Ovary (tissue), 9 donors: ENCODE data around the gene CCL4L2. TPM values are rescaled to one million over a fixed set of nuclear protein-coding genes. Genes with fewer than 3 reads are reported as not detected.
"Not testable (repeated sequence)": the region's sequence is repeated elsewhere in the genome, so short reads cannot be mapped to it uniquely, and the experiment has no call there.

Experiments used
- DNase-seq, 5 donors: peaks; one replicate each; pipeline ENCODE4 v3.0.0-alpha.2; 2019 to 2020
- H3K27ac ChIP-seq, 2 donors: fragments of 200-600 bp; one replicate each; pipeline versions ENCODE4 v1.5.1 to v1.8.0; 2019 to 2022
- H3K27me3 ChIP-seq: fragments of 200-600 bp; one replicate; pipeline ENCODE4 v1.8.0; 2022
- H3K36me3 ChIP-seq: fragments of 200-600 bp; sonication (generic); one replicate; pipeline ENCODE4 v1.5.1; 2019
- H3K4me1 ChIP-seq: one replicate; pipeline ENCODE4 v1.8.1; 2013; ENCODE audit warnings: mild to moderate bottlenecking, moderate library complexity; ENCODE audit not compliant: insufficient read depth
- H3K4me3 ChIP-seq: fragments of 200-600 bp; sonication (generic); one replicate; pipeline ENCODE4 v1.5.1; 2017
- H3K9me3 ChIP-seq, 2 donors: fragments of 200-600 bp in 1 of 2; sonication (generic) in 1 of 2; one replicate each; pipeline versions ENCODE4 v1.5.1 to v1.8.1; 2013 to 2019; ENCODE audit warnings: mild to moderate bottlenecking in 1 of 2, moderate library complexity in 1 of 2
- CTCF ChIP-seq, 3 donors: fragments of 450-650 bp in 2 of 3; fragments of 200-600 bp in 1 of 3; IDR thresholded peaks; one replicate each; pipeline versions ENCODE4 v1.5.1 to v1.8.0; 2016 to 2022; ENCODE audit warnings: antibody characterized with exemption in 3 of 3, mild to moderate bottlenecking in 1 of 3
- EP300 ChIP-seq: sonication (generic); formaldehyde crosslinking; IDR thresholded peaks from one replicate; pipeline ENCODE4 v1.6.1; 2017; ENCODE audit warnings: antibody characterized with exemption
- POLR2A ChIP-seq: fragments of 450-650 bp; IDR thresholded peaks from one replicate; pipeline ENCODE4 v1.6.1; 2017; ENCODE audit warnings: antibody characterized with exemption, mild to moderate bottlenecking, moderate library complexity
- WGBS, 3 donors: extraction: QIAGEN DNeasy Blood & Tissue Kit in 1 of 3; methylation state at CpG; one replicate each; pipeline versions ENCODE4 v1.1.5 to v1.1.7; 2013 to 2017; 5-methylcytosine and 5-hydroxymethylcytosine counted together
- intact Hi-C, 4 donors: fragments of 100-400 bp; cut with DNase I; formaldehyde crosslinking; loops; one replicate each; pipeline versions ENCODE4 v1.11.0 to v1.15.1; 2022 to 2023
- polyA plus RNA-seq, 2 donors: library from polyadenylated mRNA; stranded (reverse); fragments of 200-250 nt in 1 of 2; fragments of 350-450 nt in 1 of 2; fragmentation: Illumina TruSeq in 1 of 2; extraction: RNeasy Lipid Tissue Mini Kit (QIAGEN cat#74804) in 1 of 2; gene quantifications; one replicate each; pipeline ENCODE4 v1.2.3, GENCODE V29; 2013 to 2014
- total RNA-seq, 7 donors: library from RNA; depleted of rRNA in 2 of 7; stranded (reverse); fragments of >200 nt in 2 of 7; fragmentation: NEBNext Ultra II Directional in 3 of 7; extraction: Animal tissue kit (Norgen Biotek cat#: 25700) in 3 of 7; gene quantifications; one replicate each; pipeline versions ENCODE4 v1.1.0 to v1.2.4, GENCODE V29; 2016 to 2023
- donor health status: DM: no; HTN: no; CAD: no; lungs with moderate emphysema.
- donor health status: DM: no; HTN: no; CAD: no.
- donor health status: Bipolar disorder and iron deficiency.
- donor health status: DM: yes; HTN: yes; CAD: no.
- donor health status: DM: no; HTN: no; CAD: no.
- donor health status: DM: yes; HTN: yes; CAD: no.

Gene CCL4L2
- total and polyA plus RNA-seq, 9 donors: 0.42 to 13.1 (median 1.4) TPM; not detected in 1

- Histone ChIP-seq H3K9me3 (no peaks in the 10 kb centered on the region), H3K27me3 (no peaks in the 10 kb centered on the region), H3K4me3 (no peak overlapping the region), H3K27ac (no peak overlapping the region), H3K36me3 (no peaks in the 10 kb centered on the region), H3K4me1 (peaks cover 2% of the 10 kb centered on the region)
- TF ChIP-seq CTCF (IDR thresholded peaks at IDR 0.05) (no peak), EP300 (no peak), POLR2A (no peak)
- DNase-seq: no peak
- WGBS, 3 donors: 77 to 80% (median 79%) methylated on average over 10 of the region's 10 CpGs
- intact Hi-C loops: no loop called here
Measured at GRCh38 chr17:36195434-36196130, 15.3 kb upstream of the CCL4L2 start.

GRCh38 chr17:36196131-36196486 is 14.8 kb upstream of the CCL4L2 start:
- no peaks in the 10 kb centered on the region for H3K9me3 ChIP-seq
- peaks cover 2% of the 10 kb centered on the region for H3K4me1 ChIP-seq
- TF ChIP-seq CTCF (IDR thresholded peaks at IDR 0.05) (no peak), POLR2A (no peak), EP300 (no peak)
- no peak overlapping the region for H3K27ac ChIP-seq
- no peaks in the 10 kb centered on the region for H3K36me3 ChIP-seq
- WGBS, 3 donors: 74 to 81% (median 80%) methylated on average over 3 of the region's 3 CpGs
- intact Hi-C loops: no loop called here
- no peak overlapping the region for H3K4me3 ChIP-seq
- H3K27me3 ChIP-seq: no peaks in the 10 kb centered on the region
- DNase-seq: no peak

- no peak for DNase-seq
- no peaks in the 10 kb centered on the region for H3K27me3 ChIP-seq
- peaks cover 4% of the 10 kb centered on the region for H3K4me1 ChIP-seq
- WGBS, 3 donors: 63 to 76% (median 70%) methylated on average over 4 of the region's 4 CpGs
- H3K9me3 ChIP-seq: no peaks in the 10 kb centered on the region
- H3K36me3 ChIP-seq: no peaks in the 10 kb centered on the region
- intact Hi-C loops: no loop called here
- TF ChIP-seq CTCF (IDR thresholded peaks at IDR 0.05): no peak
- TF ChIP-seq EP300: no peak
- TF ChIP-seq POLR2A: no peak
- H3K4me3 ChIP-seq: no peak overlapping the region
- H3K27ac ChIP-seq: no peak overlapping the region
Measured at GRCh38 chr17:36197387-36197703, 13.5 kb upstream of the CCL4L2 start.

- no peak for DNase-seq
- Histone ChIP-seq H3K4me3 (no peak overlapping the region), H3K9me3 (no peaks in the 10 kb centered on the region), H3K27ac (no peak overlapping the region), H3K4me1 (peaks cover 5% of the 10 kb centered on the region), H3K36me3 (no peaks in the 10 kb centered on the region), H3K27me3 (no peaks in the 10 kb centered on the region)
- no peak for TF ChIP-seq POLR2A
- 56 to 60% (median 57%) methylated on average over 7 of the region's 7 CpGs for WGBS, 3 donors
- intact Hi-C loops: no loop called here
Measured at GRCh38 chr17:36198831-36199465, 11.9 kb upstream of the CCL4L2 start.

- DNase-seq, H3K27ac ChIP-seq, H3K27me3 ChIP-seq, H3K36me3 ChIP-seq, intact Hi-C loops, H3K4me3 ChIP-seq, H3K9me3 ChIP-seq: not testable (repeated sequence)
- WGBS, 3 donors: 91 to 98% (median 93%) methylated on average over 4 of the region's 4 CpGs
- peaks cover 11% of the 10 kb centered on the region for H3K4me1 ChIP-seq
Measured at GRCh38 chr17:36201102-36201501, 9.8 kb upstream of the CCL4L2 start.

- 93 to 96% (median 95%) methylated on average over 8 of the region's 8 CpGs for WGBS, 3 donors
- H3K27ac ChIP-seq, H3K36me3 ChIP-seq, intact Hi-C loops, H3K9me3 ChIP-seq, H3K27me3 ChIP-seq, DNase-seq, H3K4me3 ChIP-seq: not testable (repeated sequence)
- H3K4me1 ChIP-seq: peaks cover 11% of the 10 kb centered on the region
Measured at GRCh38 chr17:36201506-36201905, 9.4 kb upstream of the CCL4L2 start.
